ENCODE results near the gene ZNF726. TPM values are rescaled to one million over a fixed set of nuclear protein-coding genes. Genes with fewer than 3 reads are reported as not detected.

ZNF726 gene
- total and polyA plus RNA-seq, 2 donors (not counting 1 experiment from before 2014, with no cell fraction given), result 1.2 to 3.5 TPM

DNA sequence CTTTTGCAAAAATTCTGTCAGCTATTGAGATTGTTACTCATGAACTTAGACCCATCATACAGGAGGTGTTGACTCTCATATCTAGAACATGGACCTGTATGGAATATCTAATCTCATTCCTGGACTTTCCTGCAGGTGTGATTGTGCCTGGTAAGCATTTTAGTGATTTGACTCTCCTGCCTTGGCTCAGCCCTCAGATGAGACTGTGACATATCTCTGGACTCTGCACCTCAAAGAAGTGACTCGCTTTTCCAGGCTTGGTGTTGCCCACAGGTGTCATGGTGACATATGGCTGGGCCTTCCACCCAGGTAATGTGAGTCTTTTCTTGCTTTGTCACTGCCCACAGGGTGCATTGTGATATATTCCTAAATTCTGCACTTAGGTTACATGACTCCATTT, 17.8 kb upstream of the ZNF726 start:
- H3K4me1 ChIP-seq (ENCODE audit: control insufficient read depth, extremely low read depth, insufficient read depth, low read length), result no peaks in the 10 kb centered on the region
- no peak overlapping the region for H3K9ac ChIP-seq (ENCODE audit: insufficient read depth, low read length)
- DNase-seq (ENCODE audit: low read depth in 2 of 2), result no peak
- H3K4me3 ChIP-seq (replicated peaks in 1 of 4; ENCODE audit: control extremely low read depth in 1 of 4, insufficient read depth in 1 of 4, low read depth in 3 of 4, low read length in 4 of 4), result no peak overlapping the region
- no peaks in the 10 kb centered on the region for H3K36me3 ChIP-seq (ENCODE audit: control insufficient read depth, insufficient read depth, low read length)
- H3K4me2 ChIP-seq (ENCODE audit: extremely low read depth, insufficient read depth, low read length), result no peak overlapping the region
- TF ChIP-seq EZH2 (IDR thresholded peaks at IDR 0.05; ENCODE audit: low read length, missing control alignments), result no peak
- TF ChIP-seq, protein P1, sequence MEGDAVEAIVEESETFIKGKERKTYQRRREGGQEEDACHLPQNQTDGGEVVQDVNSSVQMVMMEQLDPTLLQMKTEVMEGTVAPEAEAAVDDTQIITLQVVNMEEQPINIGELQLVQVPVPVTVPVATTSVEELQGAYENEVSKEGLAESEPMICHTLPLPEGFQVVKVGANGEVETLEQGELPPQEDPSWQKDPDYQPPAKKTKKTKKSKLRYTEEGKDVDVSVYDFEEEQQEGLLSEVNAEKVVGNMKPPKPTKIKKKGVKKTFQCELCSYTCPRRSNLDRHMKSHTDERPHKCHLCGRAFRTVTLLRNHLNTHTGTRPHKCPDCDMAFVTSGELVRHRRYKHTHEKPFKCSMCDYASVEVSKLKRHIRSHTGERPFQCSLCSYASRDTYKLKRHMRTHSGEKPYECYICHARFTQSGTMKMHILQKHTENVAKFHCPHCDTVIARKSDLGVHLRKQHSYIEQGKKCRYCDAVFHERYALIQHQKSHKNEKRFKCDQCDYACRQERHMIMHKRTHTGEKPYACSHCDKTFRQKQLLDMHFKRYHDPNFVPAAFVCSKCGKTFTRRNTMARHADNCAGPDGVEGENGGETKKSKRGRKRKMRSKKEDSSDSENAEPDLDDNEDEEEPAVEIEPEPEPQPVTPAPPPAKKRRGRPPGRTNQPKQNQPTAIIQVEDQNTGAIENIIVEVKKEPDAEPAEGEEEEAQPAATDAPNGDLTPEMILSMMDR (conservative IDR thresholded peaks at IDR 0.05 in 1 of 2, IDR thresholded peaks at IDR 0.05 in 1 of 2; ENCODE audit: low read depth in 1 of 2, low read length in 2 of 2), result no peak
- no peaks in the 10 kb centered on the region for H4K20me1 ChIP-seq (ENCODE audit: control insufficient read depth, extremely low read depth, insufficient read depth, low read length)
- H2AFZ ChIP-seq (ENCODE audit: low read length), result no peak overlapping the region
- H3K27me3 ChIP-seq (ENCODE audit: control insufficient read depth, insufficient read depth, low read length), result no peaks in the 10 kb centered on the region
- no peaks in the 10 kb centered on the region for H3K79me2 ChIP-seq (ENCODE audit: control insufficient read depth, insufficient read depth, low read length)
- no peaks in the 10 kb centered on the region for H3K9me3 ChIP-seq (ENCODE audit: control insufficient read depth, insufficient read depth, low read depth, low read length)
- no peak overlapping the region for H3K27ac ChIP-seq (ENCODE audit: insufficient read depth, low read length)

DNA sequence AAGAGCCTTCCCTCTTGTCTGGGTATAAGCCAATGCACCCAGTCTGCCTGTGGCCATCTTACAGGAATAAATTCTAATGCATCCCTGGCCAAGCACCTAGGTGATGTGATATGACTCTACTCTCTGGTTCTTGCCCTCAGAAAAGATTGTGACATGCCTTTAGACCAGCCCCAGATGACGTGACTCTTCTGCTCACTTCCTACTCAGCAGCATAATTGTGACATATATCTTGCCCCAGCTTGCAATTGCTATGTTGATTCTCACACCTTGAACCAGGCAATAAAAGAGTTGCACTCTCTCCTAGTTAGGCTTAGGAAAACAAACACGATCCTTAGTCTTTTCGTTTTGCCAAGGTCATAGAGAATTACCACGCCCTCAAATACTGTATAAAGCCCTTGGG, 13.3 kb upstream of the ZNF726 start:
- no peaks in the 10 kb centered on the region for H3K27me3 ChIP-seq (ENCODE audit: control insufficient read depth, insufficient read depth, low read length)
- H3K9ac ChIP-seq (ENCODE audit: insufficient read depth, low read length), result no peak overlapping the region
- no peak overlapping the region for H3K4me3 ChIP-seq (replicated peaks in 1 of 4; ENCODE audit: control extremely low read depth in 1 of 4, insufficient read depth in 1 of 4, low read depth in 3 of 4, low read length in 4 of 4)
- TF ChIP-seq, protein P1 (conservative IDR thresholded peaks at IDR 0.05 in 1 of 2, IDR thresholded peaks at IDR 0.05 in 1 of 2; ENCODE audit: low read depth in 1 of 2, low read length in 2 of 2), result no peak
- TF ChIP-seq EZH2 (IDR thresholded peaks at IDR 0.05; ENCODE audit: low read length, missing control alignments), result no peak
- no peaks in the 10 kb centered on the region for H4K20me1 ChIP-seq (ENCODE audit: control insufficient read depth, extremely low read depth, insufficient read depth, low read length)
- no peak for DNase-seq (ENCODE audit: low read depth in 2 of 2)
- no peaks in the 10 kb centered on the region for H3K4me1 ChIP-seq (ENCODE audit: control insufficient read depth, extremely low read depth, insufficient read depth, low read length)
- H2AFZ ChIP-seq (ENCODE audit: low read length), result no peak overlapping the region
- no peaks in the 10 kb centered on the region for H3K36me3 ChIP-seq (ENCODE audit: control insufficient read depth, insufficient read depth, low read length)
- no peak overlapping the region for H3K27ac ChIP-seq (ENCODE audit: insufficient read depth, low read length)
- H3K4me2 ChIP-seq (ENCODE audit: extremely low read depth, insufficient read depth, low read length), result no peak overlapping the region
- H3K79me2 ChIP-seq (ENCODE audit: control insufficient read depth, insufficient read depth, low read length), result no peaks in the 10 kb centered on the region
- H3K9me3 ChIP-seq (ENCODE audit: control insufficient read depth, insufficient read depth, low read depth, low read length), result no peaks in the 10 kb centered on the region

DNA sequence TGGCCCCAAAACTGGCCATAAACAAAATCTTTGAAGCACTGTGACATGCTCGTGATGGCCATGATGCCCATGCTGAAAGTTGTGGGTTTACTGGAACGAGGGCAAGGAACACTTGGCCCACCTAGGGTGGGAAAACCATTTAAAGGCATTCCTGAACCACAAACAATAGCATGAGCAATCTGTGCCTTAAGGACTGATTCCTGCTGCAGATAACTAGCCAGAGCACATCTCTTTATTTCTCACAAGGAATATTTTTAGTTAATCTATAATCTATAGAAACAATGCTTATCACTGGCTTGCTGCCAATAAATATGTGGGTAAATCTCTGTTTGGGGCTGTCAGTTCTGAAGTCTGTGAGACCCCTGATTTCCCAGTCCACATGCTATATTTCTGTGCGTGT, 10.3 kb upstream of the ZNF726 start:
- no peaks in the 10 kb centered on the region for H3K4me1 ChIP-seq (ENCODE audit: control insufficient read depth, extremely low read depth, insufficient read depth, low read length)
- no peak overlapping the region for H2AFZ ChIP-seq (ENCODE audit: low read length)

More for the DNA sequence above, 10.3 kb upstream of the ZNF726 start:
- DNase-seq (ENCODE audit: low read depth in 2 of 2), result no peak
- H3K27me3 ChIP-seq (ENCODE audit: control insufficient read depth, insufficient read depth, low read length), result no peaks in the 10 kb centered on the region
- H3K27ac ChIP-seq (ENCODE audit: insufficient read depth, low read length), result no peak overlapping the region
- H3K36me3 ChIP-seq (ENCODE audit: control insufficient read depth, insufficient read depth, low read length), result no peaks in the 10 kb centered on the region
- no peak overlapping the region for H3K4me2 ChIP-seq (ENCODE audit: extremely low read depth, insufficient read depth, low read length)
- no peaks in the 10 kb centered on the region for H3K79me2 ChIP-seq (ENCODE audit: control insufficient read depth, insufficient read depth, low read length)
- no peak overlapping the region for H3K4me3 ChIP-seq (replicated peaks in 1 of 4; ENCODE audit: control extremely low read depth in 1 of 4, insufficient read depth in 1 of 4, low read depth in 3 of 4, low read length in 4 of 4)
- no peaks in the 10 kb centered on the region for H3K9me3 ChIP-seq (ENCODE audit: control insufficient read depth, insufficient read depth, low read depth, low read length)
- no peaks in the 10 kb centered on the region for H4K20me1 ChIP-seq (ENCODE audit: control insufficient read depth, extremely low read depth, insufficient read depth, low read length)
- no peak overlapping the region for H3K9ac ChIP-seq (ENCODE audit: insufficient read depth, low read length)
- no peak for TF ChIP-seq EZH2 (IDR thresholded peaks at IDR 0.05; ENCODE audit: low read length, missing control alignments)
- TF ChIP-seq, protein P1 (conservative IDR thresholded peaks at IDR 0.05 in 1 of 2, IDR thresholded peaks at IDR 0.05 in 1 of 2; ENCODE audit: low read depth in 1 of 2, low read length in 2 of 2), result no peak
